ENCODE results near the gene CEP112. TPM values are rescaled to one million over a fixed set of nuclear protein-coding genes. Genes with fewer than 3 reads are reported as not detected.

Gene CEP112
- total RNA-seq (2014; rRNA removed; shearing (Covaris generic)) = 0.68 and 2.8 TPM in 2 replicates

DNA sequence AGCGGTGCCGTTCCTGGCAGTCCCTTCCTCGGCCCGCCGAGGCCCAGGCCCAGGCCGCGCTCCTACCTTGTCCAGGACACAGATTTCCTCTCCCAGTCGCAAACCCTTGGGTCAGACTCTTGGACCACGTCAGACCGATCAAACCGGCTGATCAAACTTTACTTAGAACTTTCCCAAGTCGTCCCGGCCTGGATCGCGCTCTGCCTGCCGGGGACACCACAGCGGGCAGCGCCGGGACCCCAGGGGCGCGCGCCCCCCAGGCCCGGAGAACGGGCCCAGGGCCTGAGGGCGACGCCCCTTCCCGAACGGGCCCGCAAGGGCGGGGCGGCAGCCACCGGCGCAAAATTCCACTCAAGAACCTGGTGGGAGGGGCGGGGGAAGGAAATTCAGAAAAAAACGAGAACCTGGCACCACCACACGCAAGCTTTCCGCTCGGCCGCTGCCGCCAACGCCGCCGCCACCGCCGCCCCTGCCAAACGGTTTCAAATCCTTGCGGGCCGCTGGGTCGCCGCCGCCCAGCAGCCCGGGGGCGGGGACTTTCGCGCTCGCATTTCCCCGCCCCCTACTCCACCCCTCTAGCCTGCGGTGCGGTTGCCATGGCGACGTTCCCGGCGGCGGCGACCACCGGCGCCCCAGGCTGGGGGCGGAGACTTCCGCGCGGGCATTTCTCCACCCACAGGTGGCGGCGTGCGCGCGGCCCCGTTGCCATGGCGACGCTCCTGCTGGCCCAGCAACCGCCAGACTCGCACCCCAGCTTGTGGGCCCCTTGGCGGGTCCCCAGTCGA lies at the start of gene CEP112:
Gene CEP112 (minus strand): TSS at position 541 of the 785 bp plus-strand sequence.
- peak; percentile 82 for DNase-seq (ENCODE audit: low read depth)

DNA sequence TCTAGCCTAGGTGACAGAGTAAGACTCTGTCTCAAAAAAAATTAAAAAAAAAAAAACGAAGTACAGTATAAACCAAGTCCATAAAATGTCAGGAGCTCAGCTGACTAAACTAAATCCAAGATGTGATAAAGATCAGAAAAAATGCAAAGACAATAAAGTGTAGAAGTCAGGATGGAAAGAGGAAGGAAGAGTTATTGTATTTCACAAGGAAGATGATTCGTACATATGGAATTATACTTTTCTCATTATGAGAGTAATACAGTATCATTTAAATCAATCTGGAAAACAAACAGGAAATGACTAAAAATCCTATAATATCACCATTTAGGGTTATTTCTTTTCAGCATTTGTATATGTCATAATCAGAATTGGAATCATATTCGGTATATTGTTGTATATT lies 48.7 kb upstream of the CEP112 start:
- no peak for DNase-seq (ENCODE audit: low read depth)

DNA sequence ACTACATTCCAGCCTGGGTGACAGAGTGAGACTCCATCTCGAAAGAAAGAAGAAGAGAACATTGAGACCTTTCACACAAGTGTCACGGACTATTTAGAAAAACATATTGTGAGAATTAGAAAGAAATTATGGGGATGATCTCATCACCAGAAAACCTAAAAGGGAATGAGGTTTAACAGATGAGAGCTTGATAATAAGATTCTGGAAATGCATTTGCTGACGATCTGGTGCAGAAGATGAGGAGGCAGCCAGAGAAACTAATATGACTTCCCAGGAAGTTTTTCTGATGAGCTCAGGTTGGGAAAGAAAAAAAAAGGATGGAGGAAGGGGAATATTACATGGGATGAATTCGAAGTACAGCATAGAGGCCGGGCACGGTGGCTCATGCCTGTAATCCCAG lies 48.1 kb upstream of the CEP112 start:
- no peak for DNase-seq (ENCODE audit: low read depth)

DNA sequence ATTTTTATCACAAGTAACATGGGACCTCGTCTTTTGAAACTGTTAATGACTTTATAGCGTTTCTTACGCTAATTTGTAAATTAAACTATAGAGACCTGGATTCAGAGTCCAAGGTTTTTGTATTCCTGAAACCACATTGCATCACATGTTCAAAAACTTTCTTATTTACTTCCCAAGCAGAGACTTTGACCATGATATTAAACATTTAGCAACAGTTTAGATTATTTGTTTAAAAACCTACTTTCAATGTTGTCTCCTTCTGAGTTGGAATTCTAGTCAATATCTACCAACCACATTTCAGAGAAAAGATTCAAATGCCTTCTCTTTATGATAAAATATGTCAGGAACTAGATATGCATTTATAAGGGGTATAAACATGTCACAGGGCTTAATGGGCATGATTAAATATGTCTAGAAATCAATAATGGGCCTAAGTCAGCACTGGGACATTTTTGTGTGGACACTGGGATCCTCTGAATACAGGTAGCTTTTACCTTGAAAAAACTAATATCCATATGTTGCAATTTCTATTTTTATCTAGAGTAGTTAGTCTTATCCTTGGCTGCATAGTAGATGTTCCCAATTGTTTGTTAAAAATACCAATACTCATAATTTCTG lies 43.6 kb upstream of the CEP112 start:
- no peak for DNase-seq (ENCODE audit: low read depth)

DNA sequence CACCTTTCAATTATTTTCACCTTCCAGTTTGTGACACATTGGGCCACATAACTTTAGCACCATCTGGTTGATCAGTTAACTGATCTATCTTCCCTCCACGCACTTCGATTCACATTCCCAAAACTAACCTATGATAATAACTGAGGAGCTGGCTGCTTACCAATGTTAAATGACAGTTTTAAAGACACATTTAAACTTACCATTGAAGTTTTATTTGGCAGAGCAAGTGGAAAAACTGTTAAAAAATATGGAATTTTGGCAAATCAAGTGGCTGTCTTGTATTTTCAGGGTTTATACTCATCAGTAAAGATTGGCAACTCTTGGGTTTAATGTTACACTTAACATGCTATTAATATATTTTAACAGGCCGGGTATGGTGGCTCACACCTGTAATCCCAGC lies 42.7 kb upstream of the CEP112 start:
- no peak for DNase-seq (ENCODE audit: low read depth)

DNA sequence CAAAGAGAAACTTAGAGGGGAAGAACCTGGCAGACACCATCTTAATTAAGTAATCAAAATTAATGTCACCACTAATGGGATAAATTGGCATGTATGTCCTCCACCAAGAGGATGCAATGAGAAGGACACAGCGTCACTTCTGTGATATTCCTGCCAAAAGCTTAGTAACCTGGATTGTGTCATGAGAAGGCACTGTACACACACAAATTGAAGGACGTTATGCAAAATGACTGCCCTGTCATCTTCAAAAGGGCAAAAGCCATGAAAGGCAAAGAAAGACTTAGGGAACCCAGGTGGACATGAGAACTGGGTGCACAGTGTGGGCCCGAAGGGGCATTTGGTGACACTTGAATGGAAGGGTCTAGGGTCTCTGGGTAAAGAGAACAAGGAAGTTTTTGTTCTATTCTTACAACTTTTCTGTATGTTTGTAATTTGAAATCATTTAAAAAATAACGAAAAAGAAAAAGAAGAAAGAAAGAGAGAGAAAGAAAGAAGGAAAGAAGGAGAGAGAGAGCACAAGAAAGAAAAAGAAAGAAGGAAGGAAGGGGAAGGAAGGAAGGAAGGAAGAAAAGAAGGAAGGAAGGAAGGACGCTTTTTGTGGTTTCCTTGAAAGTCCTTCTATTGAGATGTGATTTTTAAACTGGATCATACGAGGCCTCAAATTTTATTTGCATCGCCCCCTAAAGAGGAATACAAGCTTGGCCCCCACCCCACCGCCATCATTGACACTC lies 41.3 kb upstream of the CEP112 start:
- no peak for DNase-seq (ENCODE audit: low read depth)

DNA sequence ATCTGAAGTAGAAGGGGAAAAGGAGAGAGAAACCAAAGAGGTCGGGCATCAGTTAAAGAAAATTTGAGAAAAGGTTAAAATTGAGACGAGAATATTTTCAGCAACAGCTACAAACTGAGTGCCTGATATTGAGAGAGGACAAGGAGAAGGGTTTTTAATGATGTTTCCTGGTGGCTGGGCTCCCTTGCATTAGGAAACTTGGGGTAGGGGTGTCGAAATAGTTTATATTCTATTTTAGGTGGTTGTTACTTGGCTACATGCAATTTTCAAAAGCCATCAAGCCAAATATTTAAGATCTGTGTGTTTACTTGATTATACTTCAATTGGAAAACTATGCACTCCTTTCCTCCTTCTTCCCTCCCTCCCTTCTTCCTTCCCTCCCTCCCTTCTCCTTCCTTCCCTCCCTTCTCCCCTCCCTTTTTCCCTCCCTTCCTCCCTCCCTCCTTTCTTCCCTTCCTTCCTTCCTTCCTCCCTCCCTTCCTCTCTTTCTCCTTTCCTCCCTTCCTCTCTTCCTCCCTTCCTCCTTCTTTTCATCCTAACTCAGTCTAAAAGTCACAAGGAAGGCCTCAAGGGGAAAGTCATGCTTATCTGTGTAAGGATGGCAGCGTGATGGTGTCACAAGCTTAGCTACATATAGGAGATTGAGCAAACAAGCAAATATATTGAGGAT lies 39.1 kb upstream of the CEP112 start:
- DNase-seq (ENCODE audit: low read depth) = no peak

DNA sequence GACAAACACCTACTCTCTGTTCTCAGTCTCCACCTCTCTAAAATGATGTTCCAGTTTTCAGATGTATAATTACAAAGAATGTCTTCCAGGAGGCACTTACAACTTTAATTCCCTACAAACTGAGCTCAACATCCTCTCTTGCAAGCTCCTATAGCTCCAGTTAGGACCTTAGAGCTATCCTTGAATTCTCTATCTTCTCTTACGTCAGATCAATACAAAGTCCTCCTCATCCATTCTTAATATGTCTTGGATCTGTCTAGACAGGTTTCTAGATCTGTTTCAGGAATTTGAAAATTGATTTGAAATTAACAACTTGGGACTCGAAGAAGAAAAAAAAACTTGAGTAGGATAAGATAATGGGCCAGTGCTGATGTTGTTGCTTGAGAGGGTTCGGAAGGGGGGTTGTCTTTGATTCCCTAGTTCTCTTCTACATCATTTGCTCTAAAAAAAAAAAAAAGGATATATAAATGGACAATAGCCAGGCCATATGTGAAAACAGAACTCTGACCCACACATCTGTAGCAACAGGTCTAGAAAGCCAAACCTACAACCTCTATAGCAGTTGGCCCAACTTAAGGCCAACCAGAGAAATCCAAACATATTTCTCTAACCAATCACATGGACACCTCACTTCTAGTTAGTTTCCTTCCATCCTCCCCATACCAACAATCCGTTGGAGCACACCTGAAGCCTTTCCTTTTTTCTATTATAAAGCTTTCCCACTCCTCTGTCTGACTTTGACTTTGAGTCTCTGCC lies 38.0 kb upstream of the CEP112 start:
- DNase-seq (ENCODE audit: low read depth) = no peak

DNA sequence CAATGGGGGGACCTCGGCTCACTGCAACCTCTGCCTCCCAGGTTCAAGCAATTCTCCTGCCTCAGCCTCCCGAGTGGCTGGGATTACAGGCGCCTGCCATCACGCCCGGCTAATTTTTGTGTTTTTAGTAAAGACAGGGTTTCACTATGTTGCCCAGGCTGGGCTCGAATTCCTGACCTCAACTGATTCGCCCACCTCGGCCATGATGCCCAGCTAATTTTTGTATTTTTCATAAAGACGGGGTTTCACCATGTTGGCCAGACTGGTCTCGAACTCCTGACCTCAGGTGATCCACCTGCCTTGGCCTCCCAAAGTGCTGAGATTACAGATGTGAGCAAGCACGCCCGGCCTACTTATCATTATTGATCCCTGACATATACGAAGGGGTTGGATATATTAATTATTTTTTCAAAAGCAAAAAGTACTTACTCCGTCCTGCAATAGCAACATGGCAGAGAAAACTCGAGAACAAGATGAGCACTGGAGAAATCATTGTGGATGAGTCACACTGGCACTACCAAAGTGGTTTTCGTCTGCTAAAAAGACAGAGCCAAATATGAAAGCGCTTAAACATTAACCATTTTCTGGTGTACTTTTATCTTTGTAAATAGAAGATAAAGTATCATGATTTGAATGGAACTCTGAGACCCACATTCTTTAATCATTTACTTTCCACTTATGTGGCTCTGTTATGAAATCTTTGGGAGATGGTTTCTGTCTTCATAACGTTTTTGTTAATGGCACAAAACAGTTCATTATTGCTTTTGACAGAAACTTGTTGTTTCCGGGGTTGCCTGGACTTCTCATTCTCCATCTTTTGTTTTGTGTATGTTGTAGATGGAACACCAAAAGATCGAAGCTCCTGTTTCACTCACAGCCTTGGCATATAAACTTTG lies 37.2 kb upstream of the CEP112 start, which contains the start of gene APOH:
Gene APOH (minus strand): TSS at position 529 of the 896 bp plus-strand sequence. CDS start 36 bp downstream, at position 493.
- DNase-seq (ENCODE audit: low read depth) = no peak

DNA sequence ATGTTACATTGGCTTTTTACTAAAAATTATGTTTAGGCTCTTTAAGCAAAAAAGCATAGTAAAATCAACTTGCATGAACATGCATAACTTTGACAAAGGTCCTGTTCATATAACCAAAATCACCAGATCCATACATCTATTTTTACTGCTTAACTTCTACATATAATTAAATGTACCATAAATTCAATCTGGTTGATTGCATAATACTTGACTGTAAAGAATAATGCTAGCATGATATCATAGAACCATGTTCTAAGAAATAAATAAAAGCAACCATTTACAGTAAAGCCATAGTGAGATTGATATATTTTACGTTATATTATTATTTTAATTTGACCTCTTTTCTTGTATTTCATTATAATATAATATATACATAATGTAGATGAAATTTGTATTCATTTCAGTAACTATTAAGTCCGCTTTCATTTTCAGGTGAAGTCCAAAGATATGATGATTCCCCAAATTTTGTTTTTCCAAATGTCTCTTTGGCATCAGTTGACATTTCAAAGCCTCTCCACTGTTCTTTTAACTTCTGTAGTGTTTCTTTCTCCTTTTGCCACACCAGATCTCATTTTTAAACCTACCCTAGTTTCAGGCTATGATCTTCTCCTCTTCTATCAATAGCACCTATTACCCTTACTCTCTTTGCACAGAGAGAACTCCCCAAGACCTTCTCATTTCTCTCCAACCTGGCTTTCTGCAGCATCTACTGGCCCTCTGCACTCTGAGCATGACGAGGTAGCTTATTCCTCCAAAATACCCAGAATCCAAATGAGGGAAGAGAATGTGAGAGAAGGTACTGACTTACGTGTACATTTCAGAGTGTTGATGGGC lies 35.5 kb upstream of the CEP112 start:
- no peak for DNase-seq (ENCODE audit: low read depth)

DNA sequence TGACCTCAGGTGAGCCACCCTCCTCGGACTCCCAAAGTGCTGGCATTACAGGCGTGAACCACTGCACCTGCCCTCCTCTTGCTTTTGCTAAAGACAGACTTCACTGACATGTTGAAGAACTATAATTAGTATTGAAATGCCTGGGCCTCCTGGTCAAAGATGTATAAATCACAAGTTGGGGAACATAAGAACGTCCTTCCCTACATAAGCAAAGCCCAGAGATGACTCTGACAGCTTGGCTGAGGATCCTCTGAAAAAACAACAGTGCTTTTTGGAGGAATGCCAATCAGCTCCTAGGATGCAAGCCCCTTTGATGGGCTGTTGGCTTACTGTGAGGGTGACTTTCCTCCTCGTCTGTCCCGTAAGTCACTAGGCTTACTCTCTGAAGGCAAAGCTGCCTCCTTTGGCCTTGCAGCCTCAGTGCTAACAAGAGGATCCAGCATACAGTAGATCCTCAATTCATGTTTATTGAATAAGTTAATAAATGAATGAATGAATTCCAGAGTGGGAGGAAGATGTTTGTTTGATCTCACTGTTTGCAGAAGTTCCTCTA lies 30.9 kb upstream of the CEP112 start:
- no peak for DNase-seq (ENCODE audit: low read depth)

DNA sequence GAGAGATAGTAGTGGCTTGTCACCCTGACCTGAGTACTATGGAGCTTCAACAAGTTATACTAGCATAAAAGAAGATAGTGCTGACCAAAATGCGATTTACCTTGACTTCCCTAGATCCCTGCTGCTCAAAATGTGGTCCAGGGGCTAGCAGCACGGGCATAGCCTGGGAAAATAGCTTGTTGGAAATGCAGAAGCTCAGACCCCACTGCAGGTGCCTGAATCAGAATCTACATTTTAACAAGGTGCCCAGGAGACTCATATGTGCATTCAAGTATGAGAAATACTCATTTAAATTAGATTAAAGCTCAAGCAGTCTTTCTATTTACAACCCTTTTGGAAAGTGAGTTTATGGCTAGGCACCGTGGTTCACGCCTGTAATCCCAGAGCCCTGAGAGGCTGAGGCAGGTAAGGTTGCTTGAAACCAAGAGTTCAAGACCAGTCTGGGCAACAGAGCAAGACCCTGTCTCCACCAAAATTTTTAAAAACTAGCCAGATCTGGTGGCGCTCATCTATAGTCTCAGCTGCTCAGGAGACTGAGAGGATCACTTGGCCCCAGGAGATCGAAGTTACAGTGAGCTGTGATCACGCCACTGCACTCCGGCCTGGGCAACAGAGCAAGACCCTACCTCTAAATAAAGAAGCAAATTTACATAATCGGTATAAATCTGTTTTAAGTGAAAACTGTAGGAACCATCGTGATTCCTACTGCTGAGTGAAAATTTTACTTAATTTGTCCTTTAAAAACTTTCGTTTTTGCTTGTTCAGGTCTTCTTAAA lies 30.0 kb upstream of the CEP112 start:
- DNase-seq (ENCODE audit: low read depth) = no peak

DNA sequence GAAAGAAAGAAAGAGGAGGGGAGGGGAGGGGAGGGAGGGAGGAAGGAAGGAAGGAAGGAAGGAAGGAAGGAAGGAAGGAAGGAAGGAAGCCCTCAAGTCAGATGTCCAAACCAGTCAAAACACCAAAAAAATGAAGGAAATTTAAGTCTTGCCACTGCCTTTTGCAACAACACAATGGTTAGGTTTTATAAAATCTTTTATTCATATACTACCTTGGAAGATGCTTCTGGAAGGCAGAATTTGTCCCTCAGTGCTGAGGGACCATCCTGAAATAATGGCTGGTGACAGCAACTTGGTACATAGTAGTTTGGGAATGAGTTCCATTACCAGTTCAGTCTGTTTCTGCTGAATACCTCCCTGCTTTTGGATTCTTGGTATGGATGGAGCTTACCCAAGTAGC lies 29.4 kb upstream of the CEP112 start:
- no peak for DNase-seq (ENCODE audit: low read depth)

DNA sequence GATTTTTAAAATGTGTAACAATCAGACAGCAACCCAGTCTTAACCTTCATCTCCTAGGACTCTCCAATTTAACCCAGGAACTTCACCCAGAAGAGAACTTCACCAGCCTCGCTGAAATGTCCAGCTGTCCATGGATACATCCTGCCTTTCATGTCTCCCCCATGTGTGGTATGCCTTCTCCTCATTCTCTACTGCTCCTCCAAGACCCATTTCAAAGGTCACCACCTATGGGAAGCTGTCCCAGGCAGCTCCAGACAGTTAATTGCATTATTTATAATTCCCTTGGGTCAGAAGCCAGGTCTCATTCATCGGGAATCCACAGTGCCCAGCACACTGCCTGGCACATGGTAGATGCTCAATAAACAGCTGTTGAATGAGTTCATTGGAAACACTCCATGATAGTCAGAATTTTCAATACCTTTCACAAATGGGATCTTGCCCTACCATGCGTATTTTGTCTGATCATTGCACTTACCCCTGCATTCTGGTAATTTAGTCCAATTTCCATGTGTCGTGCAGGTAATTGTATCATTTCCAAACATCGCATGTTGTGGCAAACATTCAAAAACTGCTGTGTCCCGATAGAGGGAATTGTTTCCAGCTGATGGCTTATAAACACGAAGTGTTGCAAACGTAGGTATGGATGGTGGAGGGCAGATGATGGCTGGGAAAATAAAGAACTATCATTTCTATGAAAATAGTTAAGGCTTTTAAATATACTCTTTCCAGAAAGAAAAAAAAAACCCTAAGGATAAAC lies 28.3 kb upstream of the CEP112 start:
- DNase-seq (ENCODE audit: low read depth) = no peak

DNA sequence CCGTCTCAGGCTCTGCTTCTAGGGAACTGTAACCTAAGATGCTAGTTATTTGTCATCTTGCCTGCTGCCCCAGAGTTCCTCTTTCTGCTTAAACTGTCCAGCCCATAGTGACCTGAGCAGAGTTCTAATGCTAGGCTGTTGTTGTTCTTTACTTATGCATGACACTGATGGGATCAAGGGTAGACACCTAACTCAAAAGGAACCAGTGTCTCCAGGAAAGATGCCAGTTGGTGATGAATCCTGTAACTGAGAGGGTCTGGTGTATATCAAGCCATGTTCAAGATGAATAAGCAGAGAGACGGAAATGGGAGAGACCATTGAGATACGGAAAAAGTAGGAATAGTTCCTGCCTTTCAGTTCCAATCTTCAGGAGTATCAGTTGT lies 23.6 kb upstream of the CEP112 start:
- DNase-seq (ENCODE audit: low read depth) = no peak

DNA sequence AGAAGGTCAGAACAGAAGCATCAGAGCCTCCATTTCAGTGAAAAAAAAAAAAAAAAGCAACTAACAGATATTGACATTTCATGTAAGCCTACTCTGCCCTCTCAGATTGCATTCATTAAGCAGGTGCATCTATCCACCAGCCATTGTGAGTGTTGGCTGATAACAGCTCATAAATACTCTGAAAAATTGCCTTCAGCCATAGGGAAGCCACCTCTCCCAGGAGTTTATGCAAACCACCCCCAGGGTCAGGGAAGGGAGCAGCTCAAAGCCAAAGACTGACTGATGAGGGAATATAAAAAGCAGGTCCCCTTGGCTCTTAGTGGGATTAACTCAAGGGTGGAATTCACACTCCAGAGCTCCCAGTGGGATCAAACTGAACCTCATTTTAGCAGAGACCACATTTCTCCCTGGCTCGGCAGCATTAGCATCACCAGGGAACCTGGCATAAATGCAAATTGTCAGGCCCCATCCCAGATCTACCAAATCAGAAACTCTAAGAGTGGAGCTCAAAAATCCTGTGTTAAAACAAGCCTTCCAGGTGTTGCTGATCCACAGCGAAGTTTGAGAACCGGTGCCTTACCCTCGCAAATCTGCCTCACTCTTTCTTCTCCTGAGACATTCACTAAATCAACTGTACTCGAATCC lies 23.1 kb upstream of the CEP112 start:
- DNase-seq (ENCODE audit: low read depth) = no peak
